DOHH2 (cell line): ENCODE data around the gene COL4A4.

Source experiments
- EZH2phosphoT487 ChIP-seq: fragments of 200-600 bp; sonication (generic); IDR thresholded peaks from 2 replicates; pipeline ENCODE4 v1.6.1; 2017; ENCODE audit warnings: borderline replicate concordance, mild to moderate bottlenecking, antibody characterized with exemption, low read length, moderate library complexity, mixed read lengths
- TF ChIP-seq, protein P1 (sequence below): fragments of 200-600 bp; sonication (generic); IDR thresholded peaks from one replicate; pipeline ENCODE4 v1.5.1; 2014; ENCODE audit warnings: antibody characterized with exemption, mild to moderate bottlenecking, low read depth, low read length; ENCODE audit not compliant: poor library complexity, severe bottlenecking

DNA sequence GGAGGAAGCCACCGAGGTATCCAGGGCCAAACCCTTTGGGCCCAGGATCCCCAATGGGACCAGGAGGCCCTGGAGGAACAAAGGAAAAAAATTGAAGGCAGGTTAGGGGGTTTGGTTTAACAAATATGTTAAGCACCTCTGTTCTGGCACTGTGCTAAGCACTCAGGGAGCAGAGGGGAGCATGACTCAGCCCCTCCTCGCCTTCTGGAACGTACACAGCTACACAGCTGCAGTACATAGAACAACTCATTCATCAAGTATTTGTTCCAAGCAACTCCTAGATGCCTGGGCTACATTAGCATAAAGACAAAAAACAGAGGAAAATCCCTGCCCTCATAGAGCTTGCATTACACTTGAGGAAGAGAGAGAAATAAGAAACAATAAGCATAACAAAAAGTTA lies 153.6 kb downstream of the COL4A4 start:
- TF ChIP-seq, protein P1, sequence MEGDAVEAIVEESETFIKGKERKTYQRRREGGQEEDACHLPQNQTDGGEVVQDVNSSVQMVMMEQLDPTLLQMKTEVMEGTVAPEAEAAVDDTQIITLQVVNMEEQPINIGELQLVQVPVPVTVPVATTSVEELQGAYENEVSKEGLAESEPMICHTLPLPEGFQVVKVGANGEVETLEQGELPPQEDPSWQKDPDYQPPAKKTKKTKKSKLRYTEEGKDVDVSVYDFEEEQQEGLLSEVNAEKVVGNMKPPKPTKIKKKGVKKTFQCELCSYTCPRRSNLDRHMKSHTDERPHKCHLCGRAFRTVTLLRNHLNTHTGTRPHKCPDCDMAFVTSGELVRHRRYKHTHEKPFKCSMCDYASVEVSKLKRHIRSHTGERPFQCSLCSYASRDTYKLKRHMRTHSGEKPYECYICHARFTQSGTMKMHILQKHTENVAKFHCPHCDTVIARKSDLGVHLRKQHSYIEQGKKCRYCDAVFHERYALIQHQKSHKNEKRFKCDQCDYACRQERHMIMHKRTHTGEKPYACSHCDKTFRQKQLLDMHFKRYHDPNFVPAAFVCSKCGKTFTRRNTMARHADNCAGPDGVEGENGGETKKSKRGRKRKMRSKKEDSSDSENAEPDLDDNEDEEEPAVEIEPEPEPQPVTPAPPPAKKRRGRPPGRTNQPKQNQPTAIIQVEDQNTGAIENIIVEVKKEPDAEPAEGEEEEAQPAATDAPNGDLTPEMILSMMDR, result no peak
- no peak for TF ChIP-seq EZH2phosphoT487
